GM19240 (cell line): ENCODE results near the gene ZC3H15.
"Not testable (repeated sequence)": the region's sequence is repeated elsewhere in the genome, so short reads cannot be mapped to it uniquely, and the experiment has no call there.

Experiments used
- DNase-seq: peaks from one replicate; pipeline ENCODE4 v3.0.0; 2011; ENCODE audit warnings: low spot score; ENCODE audit not compliant: insufficient read length

The ZC3H15 gene

GRCh38 chr2:186493564-186494085 lies 7.6 kb downstream of the ZC3H15 start:
- no peak for DNase-seq

GRCh38 chr2:186496401-186496800 lies 10.3 kb downstream of the ZC3H15 start:
- no peak for DNase-seq

- no peak for DNase-seq
Measured at GRCh38 chr2:186497928-186498327, 11.9 kb downstream of the ZC3H15 start.

- DNase-seq = no peak
Measured at GRCh38 chr2:186498834-186499233, 12.8 kb downstream of the ZC3H15 start.

GRCh38 chr2:186503827-186504606 lies 18.0 kb downstream of the ZC3H15 start:
- DNase-seq = no peak

GRCh38 chr2:186508263-186508662 lies 22.2 kb downstream of the ZC3H15 start:
- DNase-seq = no peak

- no peak for DNase-seq
Measured at GRCh38 chr2:186515376-186515775, 29.3 kb downstream of the ZC3H15 start.

GRCh38 chr2:186516396-186516795 lies 30.3 kb downstream of the ZC3H15 start:
- DNase-seq = no peak

- no peak for DNase-seq
Measured at GRCh38 chr2:186517090-186517489, 31.0 kb downstream of the ZC3H15 start.

- no peak for DNase-seq
Measured at GRCh38 chr2:186518291-186518690, 32.2 kb downstream of the ZC3H15 start.

GRCh38 chr2:186518945-186519344 lies 32.9 kb downstream of the ZC3H15 start:
- DNase-seq = no peak

- not testable (repeated sequence) for DNase-seq
Measured at GRCh38 chr2:186521570-186522153, 35.6 kb downstream of the ZC3H15 start.

- no peak for DNase-seq
Measured at GRCh38 chr2:186522450-186522849, 36.4 kb downstream of the ZC3H15 start.

GRCh38 chr2:186523791-186524190 lies 37.7 kb downstream of the ZC3H15 start:
- DNase-seq = no peak

- no peak for DNase-seq
Measured at GRCh38 chr2:186526281-186526680, 40.2 kb downstream of the ZC3H15 start.

- no peak for DNase-seq
Measured at GRCh38 chr2:186530314-186530713, 44.3 kb downstream of the ZC3H15 start.

- DNase-seq = no peak
Measured at GRCh38 chr2:186531257-186531775, 45.3 kb downstream of the ZC3H15 start.

GRCh38 chr2:186532891-186533290 lies 46.8 kb downstream of the ZC3H15 start:
- DNase-seq = no peak

- DNase-seq = no peak
Measured at GRCh38 chr2:186533717-186534116, 47.7 kb downstream of the ZC3H15 start.

- DNase-seq = no peak
Measured at GRCh38 chr2:186534406-186534805, 48.3 kb downstream of the ZC3H15 start.

GRCh38 chr2:186535861-186536260 lies 49.8 kb downstream of the ZC3H15 start:
- no peak for DNase-seq

GRCh38 chr2:186537019-186537418 lies 51.0 kb downstream of the ZC3H15 start:
- DNase-seq = no peak

- no peak for DNase-seq
Measured at GRCh38 chr2:186540941-186541340, 54.9 kb downstream of the ZC3H15 start.
